ENCODE measurements around the gene ITPRID1.
"Not testable (repeated sequence)": the region's sequence is repeated elsewhere in the genome, so short reads cannot be mapped to it uniquely, and the experiment has no call there.

DNA sequence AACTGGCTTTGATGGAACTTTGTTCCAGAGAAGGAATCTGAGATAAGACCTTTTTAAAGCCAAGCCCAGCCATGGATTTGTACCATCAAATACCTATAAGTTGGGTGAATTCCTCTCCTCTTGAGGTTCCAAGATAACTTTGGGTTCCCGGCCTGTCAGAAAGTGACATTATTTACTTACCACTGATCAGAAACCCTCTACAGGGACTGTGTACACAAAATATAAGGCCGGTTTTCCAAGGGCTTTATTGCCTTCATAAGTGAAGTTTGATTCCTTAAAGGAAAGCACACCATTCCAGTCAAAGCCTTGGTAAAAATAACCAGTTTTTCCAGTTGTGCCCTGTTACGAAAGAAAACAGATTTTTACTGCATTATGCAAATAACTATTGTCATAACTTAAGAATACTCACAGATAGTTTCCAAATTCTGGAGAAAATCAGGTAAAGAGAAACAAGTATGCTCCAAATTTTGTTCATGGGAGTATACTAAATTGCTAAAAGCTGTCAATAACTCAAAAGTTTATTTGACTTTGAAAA is 26.8 kb downstream of the ITPRID1 start:
- TF ChIP-seq YY1 (IDR thresholded peaks at IDR 0.05; ENCODE audit: extremely low read depth, insufficient replicate concordance, low read depth, low read length); POLR2A (IDR thresholded peaks at IDR 0.05; ENCODE audit: borderline replicate concordance, extremely low read depth, insufficient read depth, insufficient read length); POLR2AphosphoS5 (IDR thresholded peaks at IDR 0.05; ENCODE audit: low read depth, low read length); CEBPB (IDR thresholded peaks at IDR 0.05; ENCODE audit: low read depth); EZH2 (IDR thresholded peaks at IDR 0.05); EZH2phosphoT487 (IDR thresholded peaks at IDR 0.05; ENCODE audit: borderline replicate concordance); SP1 (IDR thresholded peaks at IDR 0.05; ENCODE audit: low read depth); ZFX (IDR thresholded peaks at IDR 0.05); RAD21 (IDR thresholded peaks at IDR 0.05; ENCODE audit: low read depth); ZNF274 (IDR thresholded peaks at IDR 0.05; ENCODE audit: low read depth, low read length); SIN3A (IDR thresholded peaks at IDR 0.05; ENCODE audit: low read depth); FOSL1 (IDR thresholded peaks at IDR 0.05; ENCODE audit: low read depth): not testable (repeated sequence)
- TF ChIP-seq, protein P1, sequence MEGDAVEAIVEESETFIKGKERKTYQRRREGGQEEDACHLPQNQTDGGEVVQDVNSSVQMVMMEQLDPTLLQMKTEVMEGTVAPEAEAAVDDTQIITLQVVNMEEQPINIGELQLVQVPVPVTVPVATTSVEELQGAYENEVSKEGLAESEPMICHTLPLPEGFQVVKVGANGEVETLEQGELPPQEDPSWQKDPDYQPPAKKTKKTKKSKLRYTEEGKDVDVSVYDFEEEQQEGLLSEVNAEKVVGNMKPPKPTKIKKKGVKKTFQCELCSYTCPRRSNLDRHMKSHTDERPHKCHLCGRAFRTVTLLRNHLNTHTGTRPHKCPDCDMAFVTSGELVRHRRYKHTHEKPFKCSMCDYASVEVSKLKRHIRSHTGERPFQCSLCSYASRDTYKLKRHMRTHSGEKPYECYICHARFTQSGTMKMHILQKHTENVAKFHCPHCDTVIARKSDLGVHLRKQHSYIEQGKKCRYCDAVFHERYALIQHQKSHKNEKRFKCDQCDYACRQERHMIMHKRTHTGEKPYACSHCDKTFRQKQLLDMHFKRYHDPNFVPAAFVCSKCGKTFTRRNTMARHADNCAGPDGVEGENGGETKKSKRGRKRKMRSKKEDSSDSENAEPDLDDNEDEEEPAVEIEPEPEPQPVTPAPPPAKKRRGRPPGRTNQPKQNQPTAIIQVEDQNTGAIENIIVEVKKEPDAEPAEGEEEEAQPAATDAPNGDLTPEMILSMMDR (IDR thresholded peaks at IDR 0.05 in 2 of 3, conservative IDR thresholded peaks at IDR 0.05 in 1 of 3; ENCODE audit: borderline replicate concordance in 1 of 3, insufficient read depth in 1 of 3, low read depth in 2 of 3, low read length in 2 of 3): not testable (repeated sequence)

All from HCT116 (cell line).